Measurements from ENCODE around the gene ITGB7. TPM values are rescaled to one million over a fixed set of nuclear protein-coding genes. Genes with fewer than 3 reads are reported as not detected.

Gene ITGB7
- polyA plus RNA-seq, 3 donors: 24.1 to 33.1 (median 28.4) TPM

DNA sequence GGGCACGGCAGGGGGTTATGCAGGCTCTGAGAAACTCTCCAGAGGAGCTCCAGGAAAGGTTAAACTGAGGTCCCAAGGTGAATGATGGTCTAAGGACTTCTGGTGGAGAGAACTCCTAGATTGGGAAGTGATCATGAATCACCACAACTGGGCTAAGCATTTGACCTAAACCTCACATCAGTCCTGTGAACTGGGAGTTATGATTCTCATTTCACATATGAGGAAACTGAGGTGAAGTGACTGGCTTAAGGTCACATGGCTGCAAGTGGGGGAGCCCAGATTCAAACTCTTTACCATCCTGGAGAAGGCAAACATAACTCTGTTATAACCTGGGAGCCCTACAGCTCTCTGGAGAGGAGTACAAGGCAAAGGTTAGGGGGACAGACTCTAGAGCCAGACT is 20.8 kb upstream of the ITGB7 start:
- Histone ChIP-seq H3K4me1 (ENCODE audit: control insufficient read depth in 1 of 2, insufficient read depth in 2 of 2, low read length in 2 of 2) (peaks cover 27 to 35% of the 10 kb centered on the region in 2 donors), H3K36me3 (replicated peaks in 1 of 2; ENCODE audit: control insufficient read depth in 1 of 2, insufficient read depth in 2 of 2, low read length in 2 of 2) (no peaks in the 10 kb centered on the region), H3K79me2 (ENCODE audit: insufficient read depth, low read length) (no peaks in the 10 kb centered on the region), H4K20me1 (ENCODE audit: insufficient read depth, low read length) (no peaks in the 10 kb centered on the region), H2AFZ (ENCODE audit: insufficient read depth, low read depth, low read length, poor library complexity, severe bottlenecking) (no peak overlapping the region), H3K27ac (ENCODE audit: low read depth in 1 of 2, low read length in 2 of 2) (no peak overlapping the region), H3K9me3 (replicated peaks in 1 of 2; ENCODE audit: control insufficient read depth in 1 of 2, insufficient read depth in 1 of 2, low read length in 2 of 2) (no peaks in the 10 kb centered on the region), H3K4me3 (replicated peaks in 1 of 3; ENCODE audit: low read depth in 2 of 3, low read length in 3 of 3) (no peak overlapping the region), H3K4me2 (replicated peaks; ENCODE audit: extremely low read depth, low read length, poor library complexity, severe bottlenecking) (no peak overlapping the region), H3K9ac (ENCODE audit: insufficient read depth, low read length, poor library complexity, severe bottlenecking) (no peak overlapping the region), H3K27me3 (ENCODE audit: control insufficient read depth in 2 of 2, insufficient read depth in 2 of 2, low read length in 2 of 2) (peaks cover 0 to 14% of the 10 kb centered on the region in 2 donors)
- WGBS (ENCODE audit: insufficient coverage): no CpG with 5 or more reads among the region's 1 CpG
- Mint-ChIP-seq H3K36me3 (peaks cover 0 to 7% of the 10 kb centered on the region in 2 donors), H3K4me1 (peaks cover 35% of the 10 kb centered on the region), H3K27me3 (ENCODE audit: low read depth in 3 of 3) (peaks cover 35 to 48% (median 36%) of the 10 kb centered on the region in 3 donors), H3K9me3 (peaks cover 0 to 2% (median 0%) of the 10 kb centered on the region in 7 donors), H3K4me3 (no peak overlapping the region), H3K27ac (no peak overlapping the region)
- no peak for DNase-seq
- intact Hi-C loops (cut with micrococcal nuclease): no loop called here
- TF ChIP-seq, protein P1, sequence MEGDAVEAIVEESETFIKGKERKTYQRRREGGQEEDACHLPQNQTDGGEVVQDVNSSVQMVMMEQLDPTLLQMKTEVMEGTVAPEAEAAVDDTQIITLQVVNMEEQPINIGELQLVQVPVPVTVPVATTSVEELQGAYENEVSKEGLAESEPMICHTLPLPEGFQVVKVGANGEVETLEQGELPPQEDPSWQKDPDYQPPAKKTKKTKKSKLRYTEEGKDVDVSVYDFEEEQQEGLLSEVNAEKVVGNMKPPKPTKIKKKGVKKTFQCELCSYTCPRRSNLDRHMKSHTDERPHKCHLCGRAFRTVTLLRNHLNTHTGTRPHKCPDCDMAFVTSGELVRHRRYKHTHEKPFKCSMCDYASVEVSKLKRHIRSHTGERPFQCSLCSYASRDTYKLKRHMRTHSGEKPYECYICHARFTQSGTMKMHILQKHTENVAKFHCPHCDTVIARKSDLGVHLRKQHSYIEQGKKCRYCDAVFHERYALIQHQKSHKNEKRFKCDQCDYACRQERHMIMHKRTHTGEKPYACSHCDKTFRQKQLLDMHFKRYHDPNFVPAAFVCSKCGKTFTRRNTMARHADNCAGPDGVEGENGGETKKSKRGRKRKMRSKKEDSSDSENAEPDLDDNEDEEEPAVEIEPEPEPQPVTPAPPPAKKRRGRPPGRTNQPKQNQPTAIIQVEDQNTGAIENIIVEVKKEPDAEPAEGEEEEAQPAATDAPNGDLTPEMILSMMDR (IDR thresholded peaks at IDR 0.05): no peak

DNA sequence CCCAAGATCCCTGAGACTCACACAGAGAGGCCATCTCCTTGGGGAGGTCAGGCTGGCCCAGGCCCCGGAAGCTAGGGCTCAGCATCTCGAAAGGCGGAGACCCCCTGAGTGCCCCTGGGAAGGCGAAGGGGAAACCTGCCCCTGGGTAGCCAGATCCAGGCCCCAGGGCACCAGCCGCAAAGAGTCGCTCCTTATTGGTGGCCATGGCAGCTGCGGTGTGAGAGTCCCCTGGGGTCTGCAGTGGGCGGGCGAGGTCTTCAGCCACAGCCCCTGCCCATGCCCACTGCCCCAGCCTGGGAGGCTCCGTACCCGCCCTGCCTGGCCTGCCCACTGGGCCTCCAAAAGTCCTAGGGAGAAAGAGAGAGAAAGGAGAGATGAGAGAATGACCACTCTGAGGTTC is 20.3 kb upstream of the ITGB7 start:
- H3K27me3 Mint-ChIP-seq (ENCODE audit: low read depth in 3 of 3): peaks cover 30 to 45% (median 32%) of the 10 kb centered on the region in 3 donors
- peaks cover 27 to 35% of the 10 kb centered on the region in 2 donors for H3K4me1 ChIP-seq (ENCODE audit: control insufficient read depth in 1 of 2, insufficient read depth in 2 of 2, low read length in 2 of 2)
- H4K20me1 ChIP-seq (ENCODE audit: insufficient read depth, low read length): no peaks in the 10 kb centered on the region
- no peak overlapping the region for H3K4me3 Mint-ChIP-seq
- H2AFZ ChIP-seq (ENCODE audit: insufficient read depth, low read depth, low read length, poor library complexity, severe bottlenecking): no peak overlapping the region
- peaks cover 35% of the 10 kb centered on the region for H3K4me1 Mint-ChIP-seq
- H3K4me3 ChIP-seq (replicated peaks in 1 of 3; ENCODE audit: low read depth in 2 of 3, low read length in 3 of 3): no peak overlapping the region
- no peak overlapping the region for H3K9ac ChIP-seq (ENCODE audit: insufficient read depth, low read length, poor library complexity, severe bottlenecking)
- no peak for DNase-seq
- no peak overlapping the region for H3K4me2 ChIP-seq (replicated peaks; ENCODE audit: extremely low read depth, low read length, poor library complexity, severe bottlenecking)
- no peak overlapping the region for H3K27ac ChIP-seq (ENCODE audit: low read depth in 1 of 2, low read length in 2 of 2)
- no peaks in the 10 kb centered on the region for H3K79me2 ChIP-seq (ENCODE audit: insufficient read depth, low read length)
- no peaks in the 10 kb centered on the region for H3K9me3 ChIP-seq (replicated peaks in 1 of 2; ENCODE audit: control insufficient read depth in 1 of 2, insufficient read depth in 1 of 2, low read length in 2 of 2)
- intact Hi-C loops (cut with micrococcal nuclease): no loop called here
- peaks cover 0 to 9% of the 10 kb centered on the region in 2 donors for H3K27me3 ChIP-seq (ENCODE audit: control insufficient read depth in 2 of 2, insufficient read depth in 2 of 2, low read length in 2 of 2)
- H3K27ac Mint-ChIP-seq: no peak overlapping the region
- peaks cover 0 to 2% (median 0%) of the 10 kb centered on the region in 7 donors for H3K9me3 Mint-ChIP-seq
- WGBS (ENCODE audit: insufficient coverage): 97% methylated on average over 11 of the region's 11 CpGs
- TF ChIP-seq, protein P1 (IDR thresholded peaks at IDR 0.05): no peak
- H3K36me3 Mint-ChIP-seq: peaks cover 0 to 7% of the 10 kb centered on the region in 2 donors
- no peaks in the 10 kb centered on the region for H3K36me3 ChIP-seq (replicated peaks in 1 of 2; ENCODE audit: control insufficient read depth in 1 of 2, insufficient read depth in 2 of 2, low read length in 2 of 2)

Data from CD14-positive monocyte (primary cell).